Measurements from ENCODE around the gene ITGB1BP2.

GRCh38 chrX:71315917-71316316, 14.4 kb downstream of the ITGB1BP2 start:
- TF ChIP-seq POLR2AphosphoS5 (IDR thresholded peaks at IDR 0.05; ENCODE audit: low read depth, low read length) (no peak), CTCF (IDR thresholded peaks at IDR 0.05; ENCODE audit: control extremely low read depth in 1 of 3, insufficient read depth in 1 of 3, low read depth in 1 of 3, low read length in 3 of 3) (no peak), YY1 (IDR thresholded peaks at IDR 0.05; ENCODE audit: low read depth, low read length) (no peak), MAX (IDR thresholded peaks at IDR 0.05) (no peak), EZH2 (IDR thresholded peaks at IDR 0.05; ENCODE audit: low read depth, low read length, severe bottlenecking) (no peak), POLR2A (IDR thresholded peaks at IDR 0.05; ENCODE audit: control extremely low read depth in 1 of 2, low read depth in 2 of 2, low read length in 2 of 2) (no peak), USF2 (IDR thresholded peaks at IDR 0.05; ENCODE audit: low read length) (no peak), RNF2 (IDR thresholded peaks at IDR 0.05; ENCODE audit: borderline replicate concordance, low read depth, low read length, missing control alignments, poor library complexity, severe bottlenecking) (no peak), RFX5 (IDR thresholded peaks at IDR 0.05; ENCODE audit: borderline replicate concordance, low read depth, low read length) (no peak), TAF7 (optimal IDR thresholded peaks at IDR 0.05; ENCODE audit: borderline replicate concordance, low read depth, low read length) (no peak), BRCA1 (IDR thresholded peaks at IDR 0.05; ENCODE audit: low read depth, low read length) (no peak)
